Psoas muscle (tissue), 8 donors: ENCODE results near the gene SPPL2C. TPM values are rescaled to one million over a fixed set of nuclear protein-coding genes. Genes with fewer than 3 reads are reported as not detected.

Source experiments
- ATAC-seq, 4 donors: fragments of 200-7000 bp; cut with Tn5 transposase; one replicate each; pipeline ENCODE4 v1.9.1; 2020; ENCODE audit warnings: moderate library complexity in 3 of 4, mild to moderate bottlenecking in 2 of 4
- DNase-seq, 2 donors: peaks; one replicate each; pipeline ENCODE4 v3.0.0-alpha.2; 2020
- H3K27ac ChIP-seq: fragments of 200-600 bp; one replicate; pipeline ENCODE4 v1.8.0; 2022
- H3K27me3 ChIP-seq, 3 donors: fragments of 200-600 bp in 1 of 3; one replicate each; pipeline versions ENCODE4 v1.6.1 to v1.8.0; 2013 to 2022; ENCODE audit warnings: low read length in 2 of 3, mild to moderate bottlenecking in 2 of 3, moderate library complexity in 1 of 3; ENCODE audit not compliant: insufficient read depth in 3 of 3
- H3K36me3 ChIP-seq, 2 donors: fragments of 200-600 bp in 1 of 2; one replicate each; pipeline versions ENCODE4 v1.6.1 to v1.8.0; 2013 to 2022; ENCODE audit warnings: low read depth in 1 of 2, mild to moderate bottlenecking in 1 of 2, moderate library complexity in 1 of 2; ENCODE audit not compliant: insufficient read depth in 1 of 2
- H3K4me1 ChIP-seq: fragments of 200-600 bp; one replicate; pipeline ENCODE4 v1.8.0; 2022
- H3K4me3 ChIP-seq: fragments of 200-600 bp; one replicate; pipeline ENCODE4 v1.8.0; 2022; ENCODE audit warnings: mild to moderate bottlenecking
- H3K9me3 ChIP-seq: fragments of 200-600 bp; one replicate; pipeline ENCODE4 v1.8.0; 2022
- CTCF ChIP-seq: fragments of 200-600 bp; IDR thresholded peaks from one replicate; pipeline ENCODE4 v1.8.0; 2022; ENCODE audit warnings: antibody characterized with exemption
- WGBS, 3 donors: extraction: QIAGEN DNeasy Blood & Tissue Kit; methylation state at CpG; one replicate each; pipeline versions ENCODE4 v1.1.6 to v1.1.7; 2013; 5-methylcytosine and 5-hydroxymethylcytosine counted together
- intact Hi-C, 2 donors: fragments of 100-400 bp; cut with DNase I; formaldehyde crosslinking; loops; one replicate each; pipeline versions ENCODE4 v1.11.0 to v1.14.2; 2022
- polyA plus RNA-seq, 3 donors: library from polyadenylated mRNA; stranded (reverse); fragments of 200-250 nt; gene quantifications; one replicate each; pipeline ENCODE4 v1.2.3, GENCODE V29; 2013
- total RNA-seq, 4 donors: library from RNA; stranded (reverse); fragmentation: NEBNext Ultra II Directional in 2 of 4; extraction: Animal tissue kit (Norgen Biotek cat#: 25700) in 2 of 4; gene quantifications; one replicate each; pipeline versions ENCODE4 v1.2.1 to v1.2.4, GENCODE V29; 2021 to 2023
- donor health status: healthy with polysubstance abuse.
- donor health status: DM: no; HTN: no; CAD: no; lungs with moderate emphysema.
- donor health status: Bipolar disorder and iron deficiency.
- donor health status: healthy.
- donor health status: DM: yes; HTN: yes; CAD: no.
- donor health status: DM: no; HTN: no; CAD: no.
- donor health status: DM: no; HTN: no; CAD: no.
- donor health status: DM: yes; HTN: yes; CAD: no.

SPPL2C gene
- total and polyA plus RNA-seq, 7 donors: not detected

- Histone ChIP-seq H3K27me3 (peaks cover 0 to 3% (median 0%) of the 10 kb centered on the region in 3 donors), H3K36me3 (no peaks in the 10 kb centered on the region), H3K4me1 (no peaks in the 10 kb centered on the region), H3K4me3 (no peak overlapping the region), H3K27ac (no peak overlapping the region), H3K9me3 (no peaks in the 10 kb centered on the region)
- DNase-seq (no peak), ATAC-seq (peak in 3 of 4 donors; percentile 53 to 67 (median 61))
- TF ChIP-seq CTCF: no peak
- intact Hi-C loops: no loop called here
- 39 to 51% (median 50%) methylated on average over 5 to 6 of the region's 6 CpGs for WGBS, 3 donors
Observed at GRCh38 chr17:45820052-45820780, 24.5 kb upstream of the SPPL2C start.

- WGBS, 3 donors: 89 to 96% (median 92%) methylated on average over 9 of the region's 9 CpGs
- no peak for ATAC-seq
- no peak for TF ChIP-seq CTCF
- DNase-seq: no peak
- peaks cover 0 to 3% (median 0%) of the 10 kb centered on the region in 3 donors for H3K27me3 ChIP-seq
- intact Hi-C loops: no loop called here
- H3K36me3 ChIP-seq: no peaks in the 10 kb centered on the region
- H3K27ac ChIP-seq: no peak overlapping the region
- H3K9me3 ChIP-seq: no peaks in the 10 kb centered on the region
- H3K4me1 ChIP-seq: no peaks in the 10 kb centered on the region
- no peak overlapping the region for H3K4me3 ChIP-seq
Observed at GRCh38 chr17:45821147-45821546, 23.5 kb upstream of the SPPL2C start.

GRCh38 chr17:45823598-45823997 is 21.1 kb upstream of the SPPL2C start:
- no peak overlapping the region for H3K27ac ChIP-seq
- H3K4me1 ChIP-seq: no peaks in the 10 kb centered on the region
- no peak for ATAC-seq
- no peak for DNase-seq
- H3K4me3 ChIP-seq: no peak overlapping the region
- H3K36me3 ChIP-seq: no peaks in the 10 kb centered on the region
- intact Hi-C loops: no loop called here
- H3K9me3 ChIP-seq: no peaks in the 10 kb centered on the region
- TF ChIP-seq CTCF: no peak
- WGBS, 3 donors: 80 to 86% (median 82%) methylated on average over 10 of the region's 10 CpGs
- H3K27me3 ChIP-seq: peaks cover 0 to 3% (median 0%) of the 10 kb centered on the region in 3 donors

- 73 to 81% (median 79%) methylated on average over 7 of the region's 7 CpGs for WGBS, 3 donors
- ATAC-seq: no peak
- Histone ChIP-seq H3K9me3 (no peaks in the 10 kb centered on the region), H3K27ac (no peak overlapping the region), H3K36me3 (no peaks in the 10 kb centered on the region), H3K4me3 (no peak overlapping the region), H3K27me3 (peaks cover 0 to 3% (median 0%) of the 10 kb centered on the region in 3 donors), H3K4me1 (no peaks in the 10 kb centered on the region)
- TF ChIP-seq CTCF: no peak
- DNase-seq: no peak
- intact Hi-C loops: no loop called here
Observed at GRCh38 chr17:45824475-45824874, 20.2 kb upstream of the SPPL2C start.
